ENCODE results near the gene ARL10.

The ARL10 gene

DNA sequence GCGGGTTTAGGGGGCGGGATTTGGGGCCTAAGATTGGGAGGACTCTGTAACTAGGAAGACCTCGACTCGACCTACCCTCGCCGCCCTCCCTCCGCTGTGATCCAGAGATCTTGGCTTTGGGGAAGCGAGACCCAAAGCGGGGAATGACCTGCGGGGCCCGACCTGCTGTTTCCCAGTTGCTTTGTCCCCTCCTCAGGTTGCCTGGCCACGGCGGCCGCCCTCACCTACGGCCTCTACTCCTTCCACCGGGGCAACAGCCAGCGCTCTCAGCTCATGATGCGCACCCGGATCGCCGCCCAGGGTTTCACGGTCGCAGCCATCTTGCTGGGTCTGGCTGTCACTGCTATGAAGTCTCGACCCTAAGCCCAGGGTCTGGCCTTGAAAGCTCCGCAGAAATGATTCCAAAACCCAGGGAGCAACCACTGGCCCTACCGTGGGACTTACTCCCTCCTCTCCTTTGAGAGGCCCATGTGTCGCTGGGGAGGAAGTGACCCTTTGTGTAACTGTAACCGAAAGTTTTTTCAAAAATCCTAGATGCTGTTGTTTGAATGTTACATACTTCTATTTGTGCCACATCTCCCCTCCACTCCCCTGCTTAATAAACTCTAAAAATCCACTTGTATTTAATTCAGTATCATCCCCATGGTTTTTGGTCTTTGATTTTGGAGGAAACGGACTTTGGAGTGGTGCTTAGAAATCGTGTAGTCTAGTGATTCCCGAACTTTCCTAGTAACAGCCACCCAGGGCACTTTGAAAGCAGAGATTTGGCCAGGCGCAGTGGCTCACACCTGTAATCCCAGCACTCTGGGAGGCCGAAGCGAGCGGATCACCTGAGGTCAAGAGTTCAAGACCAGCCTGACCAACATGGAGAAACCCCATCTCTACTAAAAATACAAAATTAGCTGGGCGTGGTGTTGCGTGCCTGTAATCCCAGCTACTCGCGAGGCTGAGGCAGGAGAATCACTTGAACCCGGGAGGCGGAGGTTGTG, 24.1 kb downstream of the ARL10 start:
- no peaks in the 10 kb centered on the region for H3K9me3 ChIP-seq (ENCODE audit: control insufficient read depth, insufficient read depth, low read length)
- H3K27ac ChIP-seq (ENCODE audit: low read length), result no peak overlapping the region
- H3K36me3 ChIP-seq (ENCODE audit: control insufficient read depth, insufficient read depth, low read length), result peaks cover 10% of the 10 kb centered on the region; the same call in 1 of the 2 replicates
- peak overlapping the region; percentile 78 for H3K4me3 ChIP-seq (ENCODE audit: low read length)
- no peaks in the 10 kb centered on the region for H3K4me1 ChIP-seq (ENCODE audit: control insufficient read depth, insufficient read depth, low read length)
- no peaks in the 10 kb centered on the region for H3K27me3 ChIP-seq (ENCODE audit: control insufficient read depth, insufficient read depth, low read length)
- no CpG with 5 or more reads among the region's 41 CpGs for WGBS (ENCODE audit: insufficient coverage, insufficient read length)
- no peak for DNase-seq (ENCODE audit: low read depth, low spot score)

DNA sequence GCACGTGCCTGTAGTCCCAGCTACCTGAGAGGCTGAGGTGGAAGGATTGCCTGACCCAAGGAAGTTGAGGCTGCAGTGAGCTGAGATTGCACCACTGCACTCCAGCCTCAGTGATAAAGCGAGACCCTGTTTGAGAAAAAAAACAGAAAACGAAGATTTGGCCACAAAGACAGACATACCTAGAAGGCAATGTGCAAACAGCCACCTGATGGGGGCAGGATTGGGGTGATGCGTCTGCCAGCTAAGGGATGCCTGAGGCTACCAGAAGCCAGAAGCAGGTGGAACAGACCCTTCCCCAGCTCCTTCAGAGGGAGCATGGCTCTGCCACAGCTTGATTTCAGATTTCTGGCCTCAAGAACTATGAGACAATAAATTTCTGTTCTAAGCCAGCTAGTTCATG, 26.2 kb downstream of the ARL10 start:
- DNase-seq (ENCODE audit: low read depth, low spot score), result no peak
- no peaks in the 10 kb centered on the region for H3K27me3 ChIP-seq (ENCODE audit: control insufficient read depth, insufficient read depth, low read length)
- no peak overlapping the region for H3K4me3 ChIP-seq (ENCODE audit: low read length)
- H3K27ac ChIP-seq (ENCODE audit: low read length), result no peak overlapping the region
- H3K9me3 ChIP-seq (ENCODE audit: control insufficient read depth, insufficient read depth, low read length), result no peaks in the 10 kb centered on the region
- WGBS (ENCODE audit: insufficient coverage, insufficient read length), result no CpG with 5 or more reads among the region's 4 CpGs
- H3K36me3 ChIP-seq (ENCODE audit: control insufficient read depth, insufficient read depth, low read length), result no peaks in the 10 kb centered on the region
- H3K4me1 ChIP-seq (ENCODE audit: control insufficient read depth, insufficient read depth, low read length), result no peaks in the 10 kb centered on the region

DNA sequence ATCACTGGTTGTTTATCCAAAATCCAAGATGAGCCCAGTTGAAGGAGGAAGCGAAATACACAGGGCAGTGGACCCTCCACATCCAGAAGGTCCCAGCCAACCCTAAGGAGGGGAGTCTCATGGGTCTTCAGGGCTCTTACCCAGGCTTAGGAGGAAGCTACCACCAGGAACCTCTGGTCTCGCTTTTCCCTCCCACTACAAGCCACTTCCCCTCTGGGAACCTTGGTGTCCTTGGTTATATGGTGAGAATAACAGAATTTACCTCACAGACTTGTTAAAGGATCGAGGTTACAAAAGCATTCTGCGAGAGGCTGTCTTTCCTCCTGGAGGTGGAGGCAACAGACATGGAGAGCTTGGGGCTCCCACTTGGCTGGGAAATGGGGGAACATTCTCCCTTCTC, 26.7 kb downstream of the ARL10 start:
- Histone ChIP-seq H3K9me3 (ENCODE audit: control insufficient read depth, insufficient read depth, low read length) (no peaks in the 10 kb centered on the region), H3K27me3 (ENCODE audit: control insufficient read depth, insufficient read depth, low read length) (no peaks in the 10 kb centered on the region), H3K27ac (ENCODE audit: low read length) (no peak overlapping the region), H3K4me3 (ENCODE audit: low read length) (no peak overlapping the region), H3K4me1 (ENCODE audit: control insufficient read depth, insufficient read depth, low read length) (no peaks in the 10 kb centered on the region), H3K36me3 (ENCODE audit: control insufficient read depth, insufficient read depth, low read length) (no peaks in the 10 kb centered on the region)
- DNase-seq (ENCODE audit: low read depth, low spot score), result no peak
- no CpG with 5 or more reads among the region's 4 CpGs for WGBS (ENCODE audit: insufficient coverage, insufficient read length)

DNA sequence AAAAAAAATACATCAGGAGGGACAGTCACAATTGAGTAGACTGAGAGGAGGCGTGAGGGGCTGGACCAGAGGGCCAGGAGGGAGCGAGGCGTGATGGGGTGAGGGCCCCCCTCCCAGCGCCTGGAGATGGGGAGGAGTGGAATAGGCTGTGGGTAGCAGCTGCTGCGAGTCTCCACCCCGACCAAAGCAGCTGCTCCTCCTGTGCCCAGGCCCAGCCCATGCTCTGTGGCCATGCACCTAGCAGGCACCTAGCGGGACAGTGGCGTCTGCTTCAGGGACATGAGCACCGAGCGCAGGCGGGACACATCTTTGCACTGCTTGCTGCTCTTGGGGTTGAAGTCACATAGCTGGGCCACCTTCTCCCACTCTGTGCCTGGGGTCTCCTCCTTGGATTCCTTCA, 27.2 kb downstream of the ARL10 start:
- no peaks in the 10 kb centered on the region for H3K9me3 ChIP-seq (ENCODE audit: control insufficient read depth, insufficient read depth, low read length)
- H3K27me3 ChIP-seq (ENCODE audit: control insufficient read depth, insufficient read depth, low read length), result no peaks in the 10 kb centered on the region
- no peak for DNase-seq (ENCODE audit: low read depth, low spot score)
- no peaks in the 10 kb centered on the region for H3K36me3 ChIP-seq (ENCODE audit: control insufficient read depth, insufficient read depth, low read length)
- no peak overlapping the region for H3K4me3 ChIP-seq (ENCODE audit: low read length)
- no peaks in the 10 kb centered on the region for H3K4me1 ChIP-seq (ENCODE audit: control insufficient read depth, insufficient read depth, low read length)
- no peak overlapping the region for H3K27ac ChIP-seq (ENCODE audit: low read length)
- WGBS (ENCODE audit: insufficient coverage, insufficient read length), result no CpG with 5 or more reads among the region's 11 CpGs

DNA sequence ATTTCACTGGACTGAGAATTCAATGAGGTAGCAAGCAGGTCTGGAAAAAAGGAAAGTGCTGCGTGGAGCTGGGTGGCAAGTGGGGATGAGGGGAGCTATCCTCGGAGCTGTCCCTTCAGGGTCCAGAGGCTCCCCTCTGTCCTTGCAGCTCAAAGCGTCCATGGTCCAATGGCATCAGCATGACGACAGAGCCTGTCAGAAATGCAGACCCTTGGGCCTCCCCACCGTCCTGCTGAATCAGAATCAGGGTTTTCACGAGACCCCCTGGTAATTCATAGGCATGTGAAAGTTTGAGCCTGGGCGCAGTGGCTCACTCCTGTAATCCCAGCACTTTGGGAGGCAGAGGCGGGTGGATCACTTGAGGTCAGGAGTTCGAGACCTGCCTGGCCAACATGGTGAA, 28.8 kb downstream of the ARL10 start:
- Histone ChIP-seq H3K4me3 (ENCODE audit: low read length) (no peak overlapping the region), H3K27me3 (ENCODE audit: control insufficient read depth, insufficient read depth, low read length) (no peaks in the 10 kb centered on the region), H3K4me1 (ENCODE audit: control insufficient read depth, insufficient read depth, low read length) (no peaks in the 10 kb centered on the region), H3K27ac (ENCODE audit: low read length) (no peak overlapping the region), H3K9me3 (ENCODE audit: control insufficient read depth, insufficient read depth, low read length) (no peaks in the 10 kb centered on the region), H3K36me3 (ENCODE audit: control insufficient read depth, insufficient read depth, low read length) (no peaks in the 10 kb centered on the region)
- no CpG with 5 or more reads among the region's 9 CpGs for WGBS (ENCODE audit: insufficient coverage, insufficient read length)
- no peak for DNase-seq (ENCODE audit: low read depth, low spot score)

DNA sequence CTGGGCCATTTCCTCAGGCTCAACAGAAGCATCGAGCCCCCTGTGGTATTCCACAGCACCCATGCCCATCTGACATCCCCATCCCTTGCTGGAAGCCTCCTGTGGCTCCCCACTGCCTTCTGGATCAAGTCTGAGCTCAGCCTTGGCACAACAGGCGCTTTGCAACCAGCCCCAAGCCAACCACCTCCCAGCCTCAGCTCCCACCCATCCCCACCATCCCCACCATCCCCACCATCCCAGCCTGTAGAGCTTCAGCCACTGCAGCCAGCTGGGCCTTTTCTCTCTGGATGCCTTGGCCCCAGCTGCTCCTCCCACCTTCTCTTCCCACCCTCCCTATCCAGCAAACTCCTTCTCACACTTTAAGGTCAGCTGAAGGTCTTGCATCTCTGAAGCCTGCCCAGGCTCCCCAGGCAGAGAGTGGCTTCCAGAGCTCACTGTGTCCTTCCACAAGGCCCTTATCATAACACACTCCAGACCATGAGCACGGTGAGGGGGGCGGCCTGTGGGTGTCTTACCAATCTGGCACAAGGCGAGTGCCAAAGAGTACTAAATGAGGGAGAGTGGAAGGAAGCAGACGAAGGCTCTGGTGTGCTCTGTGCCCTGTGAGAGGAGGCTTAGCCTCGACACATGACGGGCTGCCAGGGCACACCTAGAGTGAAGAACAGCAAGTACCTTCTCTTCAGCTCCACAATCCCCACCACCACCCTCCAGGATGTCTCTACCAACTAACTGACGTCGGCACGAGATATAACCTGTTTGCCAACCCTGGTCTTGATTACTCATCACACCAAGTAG, 29.8 kb downstream of the ARL10 start:
- Histone ChIP-seq H3K27ac (ENCODE audit: low read length) (no peak overlapping the region), H3K27me3 (ENCODE audit: control insufficient read depth, insufficient read depth, low read length) (no peaks in the 10 kb centered on the region), H3K36me3 (ENCODE audit: control insufficient read depth, insufficient read depth, low read length) (no peaks in the 10 kb centered on the region), H3K4me3 (ENCODE audit: low read length) (no peak overlapping the region), H3K9me3 (ENCODE audit: control insufficient read depth, insufficient read depth, low read length) (no peaks in the 10 kb centered on the region), H3K4me1 (ENCODE audit: control insufficient read depth, insufficient read depth, low read length) (no peaks in the 10 kb centered on the region)
- no peak for DNase-seq (ENCODE audit: low read depth, low spot score)
- no CpG with 5 or more reads among the region's 11 CpGs for WGBS (ENCODE audit: insufficient coverage, insufficient read length)

DNA sequence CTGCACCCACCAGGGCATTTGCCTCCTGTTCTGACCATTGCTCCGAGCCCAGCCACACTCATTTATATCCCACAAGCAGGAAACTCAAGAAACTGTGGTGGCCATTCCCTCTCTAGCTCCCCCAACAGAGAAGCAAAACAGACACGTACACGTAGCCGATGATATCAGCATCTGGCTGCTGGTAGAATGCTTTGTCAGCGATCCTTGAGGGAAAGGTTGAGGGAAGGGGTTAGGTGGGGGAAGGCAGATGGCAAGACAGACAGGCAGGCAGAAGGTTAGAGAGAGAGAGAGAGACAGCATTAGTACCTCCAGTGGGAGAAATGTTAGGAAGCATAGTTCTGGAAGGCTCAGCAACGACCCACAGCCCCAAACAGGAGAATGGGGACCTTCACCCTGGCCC, 31.0 kb downstream of the ARL10 start:
- no peak overlapping the region for H3K4me3 ChIP-seq (ENCODE audit: low read length)
- no peak overlapping the region for H3K27ac ChIP-seq (ENCODE audit: low read length)
- H3K4me1 ChIP-seq (ENCODE audit: control insufficient read depth, insufficient read depth, low read length), result no peaks in the 10 kb centered on the region
- no CpG with 5 or more reads among the region's 6 CpGs for WGBS (ENCODE audit: insufficient coverage, insufficient read length)
- no peak for DNase-seq (ENCODE audit: low read depth, low spot score)
- H3K36me3 ChIP-seq (ENCODE audit: control insufficient read depth, insufficient read depth, low read length), result no peaks in the 10 kb centered on the region
- no peaks in the 10 kb centered on the region for H3K27me3 ChIP-seq (ENCODE audit: control insufficient read depth, insufficient read depth, low read length)
- H3K9me3 ChIP-seq (ENCODE audit: control insufficient read depth, insufficient read depth, low read length), result no peaks in the 10 kb centered on the region

DNA sequence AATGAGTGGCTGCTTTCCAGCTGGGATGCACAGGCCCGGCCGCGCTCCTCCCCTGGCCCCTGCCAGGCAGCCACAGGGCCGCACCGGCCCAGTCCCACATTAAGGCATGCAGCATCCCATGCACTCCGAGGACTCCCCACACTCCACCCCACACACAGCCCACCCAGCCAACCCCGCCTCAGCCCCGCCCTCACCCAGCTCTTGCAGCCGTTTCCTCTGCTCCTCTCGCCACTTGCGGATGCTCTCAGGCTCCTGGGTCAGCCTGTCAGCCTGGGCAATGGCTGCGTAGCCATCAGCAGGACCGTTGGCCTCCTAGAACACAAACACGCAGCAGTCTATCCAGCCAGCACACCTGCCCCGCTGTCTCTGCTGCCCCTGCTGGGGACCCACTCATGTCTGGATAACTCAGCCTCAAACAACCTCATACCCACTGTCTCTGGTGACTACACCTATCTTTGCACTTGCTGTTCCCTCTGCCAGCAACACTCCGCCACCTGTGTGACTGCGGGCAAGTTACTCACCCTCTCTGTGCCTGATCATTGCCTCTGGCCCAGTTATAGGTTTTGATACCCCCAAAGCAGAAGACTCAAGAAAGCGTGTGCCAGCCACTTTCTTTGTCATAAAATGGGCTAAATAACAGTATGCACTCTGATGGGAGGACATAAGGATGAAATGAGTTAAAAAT, 32.6 kb downstream of the ARL10 start:
- H3K4me3 ChIP-seq (ENCODE audit: low read length), result no peak overlapping the region
- WGBS (ENCODE audit: insufficient coverage, insufficient read length), result no CpG with 5 or more reads among the region's 18 CpGs
- H3K27me3 ChIP-seq (ENCODE audit: control insufficient read depth, insufficient read depth, low read length), result no peaks in the 10 kb centered on the region
- no peaks in the 10 kb centered on the region for H3K9me3 ChIP-seq (ENCODE audit: control insufficient read depth, insufficient read depth, low read length)
- H3K4me1 ChIP-seq (ENCODE audit: control insufficient read depth, insufficient read depth, low read length), result no peaks in the 10 kb centered on the region
- no peak overlapping the region for H3K27ac ChIP-seq (ENCODE audit: low read length)
- H3K36me3 ChIP-seq (ENCODE audit: control insufficient read depth, insufficient read depth, low read length), result no peaks in the 10 kb centered on the region
- DNase-seq (ENCODE audit: low read depth, low spot score), result no peak

DNA sequence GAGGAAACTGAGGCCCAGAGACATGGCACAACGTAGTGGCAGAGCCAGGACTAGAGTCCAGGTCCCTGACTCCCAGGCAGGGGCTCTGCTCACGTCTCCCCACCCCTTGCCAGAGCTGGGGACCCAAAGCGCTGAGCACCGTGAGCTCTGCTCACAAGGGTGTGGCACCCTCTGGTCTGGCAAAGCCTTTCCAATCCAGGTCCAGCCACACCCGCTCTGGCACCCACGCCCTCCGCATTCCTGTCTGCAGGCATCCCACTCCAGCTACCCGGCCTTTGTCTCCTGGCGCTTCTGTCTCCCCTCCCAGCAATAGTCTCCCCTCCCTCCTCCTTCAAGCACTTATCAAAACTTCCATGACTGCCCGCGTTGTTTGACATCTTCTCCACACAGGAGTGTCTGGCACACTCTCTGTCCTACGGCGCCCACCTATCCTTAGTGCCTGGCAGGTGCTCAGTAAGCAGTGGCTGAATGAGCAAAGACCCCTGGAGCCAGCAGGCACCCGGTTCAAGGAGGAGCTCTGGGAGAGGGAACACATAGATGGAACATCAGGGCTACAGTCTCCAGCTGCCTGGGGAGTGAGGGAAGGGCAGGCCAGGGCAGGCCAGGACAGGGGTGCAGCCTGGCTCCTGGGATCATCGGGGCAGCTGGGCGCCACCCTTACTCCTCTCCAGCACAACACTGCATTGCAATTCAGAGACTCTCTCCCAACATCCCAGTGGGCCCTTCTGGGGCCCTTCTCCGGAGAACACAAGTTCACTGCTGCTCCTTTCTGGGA, 35.3 kb downstream of the ARL10 start:
- Histone ChIP-seq H3K4me3 (ENCODE audit: low read length) (no peak overlapping the region), H3K4me1 (ENCODE audit: control insufficient read depth, insufficient read depth, low read length) (no peaks in the 10 kb centered on the region), H3K9me3 (ENCODE audit: control insufficient read depth, insufficient read depth, low read length) (no peaks in the 10 kb centered on the region), H3K36me3 (ENCODE audit: control insufficient read depth, insufficient read depth, low read length) (no peaks in the 10 kb centered on the region), H3K27ac (ENCODE audit: low read length) (no peak overlapping the region), H3K27me3 (ENCODE audit: control insufficient read depth, insufficient read depth, low read length) (no peaks in the 10 kb centered on the region)
- WGBS (ENCODE audit: insufficient coverage, insufficient read length), result no CpG with 5 or more reads among the region's 17 CpGs
- no peak for DNase-seq (ENCODE audit: low read depth, low spot score)
